ENCODE results near the gene PRMT1. TPM values are rescaled to one million over a fixed set of nuclear protein-coding genes. Genes with fewer than 3 reads are reported as not detected.

PRMT1 gene
- total and polyA plus RNA-seq, 7 experiments from 2014 or later: 73.1 to 169 (median 95.5) TPM

DNA sequence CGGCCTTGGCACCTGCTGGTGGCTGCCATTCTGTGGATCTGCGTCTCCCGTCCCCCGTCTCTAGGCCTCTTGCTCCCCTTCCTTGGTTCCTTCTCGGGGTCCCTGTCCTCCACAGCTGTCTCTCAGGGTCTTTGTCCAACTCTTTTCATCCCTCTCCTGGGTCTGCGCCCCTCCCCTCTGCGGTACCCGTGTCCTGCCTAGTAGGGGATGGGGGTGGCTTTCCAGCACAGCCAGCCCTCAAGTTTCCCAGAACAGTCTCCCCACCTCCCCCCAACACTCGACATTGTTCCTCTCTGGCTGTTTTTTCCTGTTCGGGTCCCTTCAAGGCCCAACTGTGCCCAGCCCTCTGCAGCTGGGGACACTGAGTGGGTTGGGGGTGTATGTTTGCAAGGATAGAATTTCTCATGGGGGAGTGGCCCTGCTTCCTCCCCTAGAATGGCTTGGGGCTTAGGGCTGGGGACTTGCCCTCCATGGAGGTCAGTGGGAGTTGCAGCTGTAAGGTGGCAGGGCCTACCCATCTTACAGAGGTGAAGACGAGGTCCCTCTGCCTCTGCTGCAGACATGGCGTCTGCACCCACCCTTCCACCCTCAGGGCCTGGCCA lies 11.6 kb downstream of the PRMT1 start:
- Histone ChIP-seq H3K4me3 (ENCODE audit: low read length) (no peak overlapping the region), H3K4me1 (ENCODE audit: control insufficient read depth in 2 of 2, insufficient read depth in 2 of 2, low read length in 2 of 2) (peaks cover 4 to 12% of the 10 kb centered on the region in 2 donors), H3K9me3 (ENCODE audit: control insufficient read depth in 2 of 3, low read length in 3 of 3) (no peaks in the 10 kb centered on the region), H3K36me3 (ENCODE audit: control insufficient read depth in 2 of 3, insufficient read depth in 3 of 3, low read length in 3 of 3) (peaks cover 0 to 43% (median 0%) of the 10 kb centered on the region in 3 experiments), H3K27ac (ENCODE audit: low read depth, low read length) (no peak overlapping the region), H3K27me3 (ENCODE audit: control insufficient read depth in 2 of 2, insufficient read depth in 2 of 2, low read length in 2 of 2) (no peaks in the 10 kb centered on the region)
- peaks cover 20 to 38% (median 25%) of the 10 kb centered on the region in 7 donors for H3K4me1 Mint-ChIP-seq
- peaks cover 0 to 14% (median 6%) of the 10 kb centered on the region in 5 donors for H3K36me3 Mint-ChIP-seq
- intact Hi-C loops (cut with micrococcal nuclease): no loop called here
- no peak for DNase-seq
- peaks cover 0 to 3% (median 0%) of the 10 kb centered on the region in 11 donors for H3K9me3 Mint-ChIP-seq
- ChIA-PET POLR2A (interaction anchor here (0.5 to 1.1 kb wide), 5 partner anchors 8 to 721 kb away, joined by 3 read pairs; no protein-coding TSS in a partner anchor), CTCF (interaction anchor here (1.0 kb wide), 1 partner anchor 118 kb away, joined by 3 read pairs; no protein-coding TSS in a partner anchor)
- ATAC-seq: no peak
- peak overlapping the region in 1 of 10 donors; percentile 38 for H3K4me3 Mint-ChIP-seq
- H3K27ac Mint-ChIP-seq: peak overlapping the region in 3 of 9 donors; percentile 12 to 62 (median 38)
- peaks cover 0 to 15% (median 9%) of the 10 kb centered on the region in 5 donors for H3K27me3 Mint-ChIP-seq

DNA sequence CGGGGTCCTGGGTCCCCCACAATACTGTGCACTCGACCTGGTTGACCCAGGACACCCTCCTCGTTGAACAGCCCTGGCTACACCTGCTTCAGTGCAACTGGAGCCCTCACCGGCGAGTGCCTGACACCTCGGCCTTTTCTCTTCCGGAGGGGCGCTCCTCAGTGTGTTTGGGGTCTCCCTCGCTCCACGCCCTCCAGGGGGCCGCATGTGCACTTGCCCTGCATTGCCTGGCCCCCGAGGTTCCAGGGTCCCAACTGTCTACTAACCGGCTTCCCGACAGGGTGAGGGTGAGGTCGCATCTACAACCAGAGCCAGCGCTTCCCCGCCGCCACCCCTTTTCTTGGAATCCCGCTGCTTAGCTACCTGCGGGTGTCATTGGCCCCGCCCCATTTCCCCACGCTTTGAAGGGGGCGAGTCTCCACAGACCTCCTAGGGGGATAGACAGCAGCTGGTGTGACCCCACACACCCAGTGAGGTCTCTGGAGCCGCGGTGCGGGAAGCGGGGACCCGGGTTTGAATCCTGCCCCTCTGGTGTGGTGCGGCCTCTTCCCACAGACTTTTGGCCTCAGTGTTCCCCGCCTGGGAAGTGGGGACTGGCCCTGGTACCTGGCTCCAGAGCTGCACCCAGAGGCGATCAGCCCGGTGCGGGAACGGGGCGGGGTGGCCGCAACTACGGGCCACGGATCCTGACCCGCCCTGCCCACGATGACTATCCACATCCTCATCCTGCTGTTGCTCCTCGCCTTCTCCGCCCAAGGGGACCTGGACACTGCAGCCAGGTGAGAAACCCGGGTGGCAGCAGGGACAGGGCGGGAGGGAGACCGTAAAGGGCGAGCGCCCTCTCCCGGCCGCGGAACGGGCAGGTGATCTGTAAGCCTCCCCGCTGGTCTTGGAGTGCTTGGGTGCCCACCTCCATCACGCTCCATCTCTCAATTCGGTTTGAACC lies 12.3 kb downstream of the PRMT1 start, which contains the start of gene ADM5:
Gene ADM5, plus strand, starts transcription at position 462 of the 946 bp plus-strand sequence. Its CDS starts 244 bp downstream, at position 706.
- Mint-ChIP-seq H3K36me3 (peaks cover 0 to 9% (median 6%) of the 10 kb centered on the region in 5 donors), H3K27ac (peak within 1 kb of the TSS in 8 of 9 donors; percentile 12 to 84 (median 52)), H3K9me3 (peaks cover 0 to 3% (median 0%) of the 10 kb centered on the region in 11 donors), H3K4me1 (peaks cover 19 to 38% (median 25%) of the 10 kb centered on the region in 7 donors), H3K27me3 (peaks cover 5 to 15% (median 9%) of the 10 kb centered on the region in 5 donors), H3K4me3 (peak within 1 kb of the TSS; percentile 82 to 98 (median 86))
- DNase-seq (peak in 6 of 9 donors; percentile 27 to 48 (median 39)), ATAC-seq (peak; percentile 62)
- peak within 1 kb of the TSS; percentile 45 for H3K4me3 ChIP-seq (ENCODE audit: low read length)
- ChIA-PET POLR2A (interaction anchor here (0.5 to 1.2 kb wide), 8 partner anchors 8 to 900 kb away, joined by 3 to 4 read pairs (median 3); partner anchors contain the start of gene RRAS), CTCF (interaction anchor here (1.0 kb wide), 1 partner anchor 118 kb away, joined by 3 read pairs; no protein-coding TSS in a partner anchor)
- peaks cover 4 to 12% of the 10 kb centered on the region in 2 donors for H3K4me1 ChIP-seq (ENCODE audit: control insufficient read depth in 2 of 2, insufficient read depth in 2 of 2, low read length in 2 of 2)
- H3K27me3 ChIP-seq (ENCODE audit: control insufficient read depth in 2 of 2, insufficient read depth in 2 of 2, low read length in 2 of 2): no peaks in the 10 kb centered on the region
- intact Hi-C loops (cut with micrococcal nuclease): loop anchor here (1.0 to 5.0 kb wide), 4 partner anchors 9 to 78 kb away; partner anchors contain the start of gene AP2A1 (in 2 of the 2)
- no peaks in the 10 kb centered on the region for H3K9me3 ChIP-seq (ENCODE audit: control insufficient read depth in 2 of 3, low read length in 3 of 3)
- H3K27ac ChIP-seq (ENCODE audit: low read depth, low read length): peak within 1 kb of the TSS; percentile 44
- peaks cover 0 to 35% (median 0%) of the 10 kb centered on the region in 3 experiments for H3K36me3 ChIP-seq (ENCODE audit: control insufficient read depth in 2 of 3, insufficient read depth in 3 of 3, low read length in 3 of 3)

DNA sequence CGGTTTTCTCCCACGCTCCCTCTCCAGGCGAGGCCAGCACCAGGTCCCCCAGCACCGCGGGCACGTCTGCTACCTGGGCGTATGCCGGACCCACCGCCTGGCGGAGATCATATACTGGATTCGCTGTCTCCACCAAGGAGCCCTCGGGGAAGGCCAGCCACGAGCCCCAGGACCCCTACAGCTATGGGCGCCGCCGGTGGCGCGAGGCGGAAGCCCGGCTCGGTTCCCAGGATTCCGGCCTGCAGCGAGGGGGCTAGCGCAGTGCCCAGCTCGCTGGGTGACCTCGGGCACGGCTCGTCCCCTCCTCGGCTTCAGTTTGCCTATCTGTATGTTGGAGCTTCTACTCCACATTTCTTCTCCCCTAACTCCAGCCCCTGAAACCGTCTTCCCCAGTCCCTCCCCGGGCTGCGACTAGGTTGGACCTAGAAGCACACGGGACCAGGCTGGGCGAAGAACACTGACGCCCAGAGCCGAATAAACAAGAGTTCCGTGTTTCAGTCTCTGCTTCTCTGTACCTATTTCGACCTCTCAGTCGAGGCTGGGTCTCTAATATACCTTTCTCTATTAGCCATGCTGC lies 13.1 kb downstream of the PRMT1 start:
- Histone ChIP-seq H3K27me3 (ENCODE audit: control insufficient read depth in 2 of 2, insufficient read depth in 2 of 2, low read length in 2 of 2) (no peaks in the 10 kb centered on the region), H3K4me1 (ENCODE audit: control insufficient read depth in 2 of 2, insufficient read depth in 2 of 2, low read length in 2 of 2) (peaks cover 4 to 12% of the 10 kb centered on the region in 2 donors), H3K36me3 (ENCODE audit: control insufficient read depth in 2 of 3, insufficient read depth in 3 of 3, low read length in 3 of 3) (peaks cover 0 to 27% (median 0%) of the 10 kb centered on the region in 3 experiments), H3K27ac (ENCODE audit: low read depth, low read length) (peak overlapping the region; percentile 44), H3K4me3 (ENCODE audit: low read length) (peak overlapping the region; percentile 45), H3K9me3 (ENCODE audit: control insufficient read depth in 2 of 3, low read length in 3 of 3) (no peaks in the 10 kb centered on the region)
- CTCF ChIA-PET: interaction anchor here (0.6 to 1.3 kb wide), 3 partner anchors 12 to 389 kb away, joined by 4 to 7 read pairs (median 5); no protein-coding TSS in a partner anchor
- POLR2A ChIA-PET: interaction anchor here (0.6 to 1.2 kb wide), 4 partner anchors 10 to 900 kb away, joined by 3 to 4 read pairs (median 3); partner anchors contain the start of gene RRAS
- peaks cover 0 to 3% (median 0%) of the 10 kb centered on the region in 11 donors for H3K9me3 Mint-ChIP-seq
- peaks cover 0 to 7% (median 5%) of the 10 kb centered on the region in 5 donors for H3K36me3 Mint-ChIP-seq
- peaks cover 5 to 15% (median 9%) of the 10 kb centered on the region in 5 donors for H3K27me3 Mint-ChIP-seq
- DNase-seq (no peak), ATAC-seq (peak; percentile 33)
- peak overlapping the region; percentile 82 to 98 (median 86) for H3K4me3 Mint-ChIP-seq
- intact Hi-C loops (cut with micrococcal nuclease): loop anchor here (1.0 to 5.0 kb wide), 4 partner anchors 10 to 77 kb away; partner anchors contain the start of gene AP2A1 (in 2 of the 2)
- H3K4me1 Mint-ChIP-seq: peaks cover 19 to 38% (median 25%) of the 10 kb centered on the region in 7 donors
- H3K27ac Mint-ChIP-seq: peak overlapping the region in 7 of 9 donors; percentile 6 to 84 (median 44)

DNA sequence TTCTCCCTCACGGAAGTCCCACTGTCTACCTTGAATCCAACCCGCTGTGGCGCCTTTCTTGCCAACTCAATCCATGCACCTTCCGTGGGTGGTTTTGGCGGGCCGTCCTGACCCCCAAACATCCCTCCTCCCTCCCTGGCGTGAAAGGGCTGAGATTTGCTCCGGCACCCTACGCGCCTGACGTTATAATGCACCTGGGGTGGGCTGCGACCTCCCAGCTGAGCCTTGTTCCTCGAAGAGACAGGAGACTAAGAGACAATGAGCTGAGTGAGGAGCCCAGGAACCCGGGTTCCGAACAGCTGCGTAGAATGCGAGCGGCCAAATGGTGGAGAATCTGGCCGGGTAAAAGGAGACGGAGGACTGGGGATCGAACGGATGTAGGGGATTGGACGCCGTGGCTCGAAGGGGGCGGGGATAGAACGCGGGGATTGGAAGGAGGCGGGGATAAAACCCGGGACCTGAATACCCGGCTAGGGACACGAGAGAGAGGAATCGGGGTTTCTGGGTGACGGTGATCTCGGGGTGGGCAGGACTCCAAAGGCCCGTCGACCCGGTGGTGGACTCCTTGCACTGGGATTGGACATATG lies 13.7 kb downstream of the PRMT1 start, which contains the start of gene CPT1C:
Gene CPT1C, plus strand, starts transcription at position 461 of the 587 bp plus-strand sequence. CDS start 1,137 bp downstream, outside the sequence.
- H3K4me1 ChIP-seq (ENCODE audit: control insufficient read depth in 2 of 2, insufficient read depth in 2 of 2, low read length in 2 of 2): peaks cover 4 to 12% of the 10 kb centered on the region in 2 donors
- CTCF ChIA-PET: interaction anchor here (0.6 to 1.3 kb wide), 3 partner anchors 13 to 390 kb away, joined by 4 to 7 read pairs (median 5); no protein-coding TSS in a partner anchor

More for the DNA sequence above, 13.7 kb downstream of the PRMT1 start, which contains the start of gene CPT1C:
- peak within 1 kb of the TSS; percentile 45 for H3K4me3 ChIP-seq (ENCODE audit: low read length)
- peak within 1 kb of the TSS; percentile 44 for H3K27ac ChIP-seq (ENCODE audit: low read depth, low read length)
- intact Hi-C loops (cut with micrococcal nuclease): loop anchor here (1.0 to 5.0 kb wide), 4 partner anchors 10 to 77 kb away; partner anchors contain the start of gene AP2A1 (in 2 of the 2)
- Mint-ChIP-seq H3K4me3 (peak within 1 kb of the TSS; percentile 82 to 98 (median 86)), H3K4me1 (peaks cover 19 to 38% (median 25%) of the 10 kb centered on the region in 7 donors), H3K9me3 (peaks cover 0 to 3% (median 0%) of the 10 kb centered on the region in 11 donors), H3K36me3 (peaks cover 0 to 4% (median 0%) of the 10 kb centered on the region in 5 donors), H3K27me3 (peaks cover 5 to 15% (median 9%) of the 10 kb centered on the region in 5 donors), H3K27ac (peak within 1 kb of the TSS; percentile 6 to 84 (median 45))
- DNase-seq (peak in 7 of 9 donors; percentile 31 to 65 (median 46)), ATAC-seq (peak; percentile 71)
- no peaks in the 10 kb centered on the region for H3K9me3 ChIP-seq (ENCODE audit: control insufficient read depth in 2 of 3, low read length in 3 of 3)
- no peaks in the 10 kb centered on the region for H3K27me3 ChIP-seq (ENCODE audit: control insufficient read depth in 2 of 2, insufficient read depth in 2 of 2, low read length in 2 of 2)
- peaks cover 0 to 22% (median 0%) of the 10 kb centered on the region in 3 experiments for H3K36me3 ChIP-seq (ENCODE audit: control insufficient read depth in 2 of 3, insufficient read depth in 3 of 3, low read length in 3 of 3)
- POLR2A ChIA-PET: interaction anchor here (0.5 to 1.2 kb wide), 3 partner anchors 9 to 240 kb away, joined by 3 to 4 read pairs (median 3); partner anchors contain the start of gene RRAS

All from naive thymus-derived CD4-positive, alpha-beta T cell (primary cell).